GM12872 (cell line): ENCODE measurements around the gene CACNA1S.

ENCODE experiments used
- CTCF ChIP-seq: IDR thresholded peaks from 3 replicates; pipeline ENCODE4 v1.5.1; 2011; ENCODE audit warnings: low read depth, mild to moderate bottlenecking, low read length, moderate library complexity; ENCODE audit not compliant: insufficient read depth

The CACNA1S gene

GRCh38 chr1:201020721-201021629 is 91.3 kb downstream of the CACNA1S start:
- TF ChIP-seq CTCF: peak; percentile 71

- TF ChIP-seq CTCF: no peak
Observed at GRCh38 chr1:201020040-201020591, 92.1 kb downstream of the CACNA1S start.

- TF ChIP-seq CTCF: no peak
Observed at GRCh38 chr1:201019321-201019977, 92.8 kb downstream of the CACNA1S start.

GRCh38 chr1:201017828-201018163 is 94.4 kb downstream of the CACNA1S start:
- no peak for TF ChIP-seq CTCF

GRCh38 chr1:201016943-201017827 is 95.0 kb downstream of the CACNA1S start:
- no peak for TF ChIP-seq CTCF

- no peak for TF ChIP-seq CTCF
Observed at GRCh38 chr1:201016211-201016651, 96.0 kb downstream of the CACNA1S start.

GRCh38 chr1:201015551-201016091 is 96.6 kb downstream of the CACNA1S start:
- TF ChIP-seq CTCF: no peak
